HepG2 (cell line): Measurements from ENCODE around the gene CTNND2. TPM values are rescaled to one million over a fixed set of nuclear protein-coding genes. Genes with fewer than 3 reads are reported as not detected.

ENCODE experiments used
- ATAC-seq: fragments of 200-7000 bp; cut with Tn5 transposase; 3 replicates; pipeline ENCODE4 v1.9.1; 2020; ENCODE audit warnings: mild to moderate bottlenecking, moderate library complexity
- BruUV-seq: library from RNA; stranded (reverse); fragments of 400-500 nt; replicated peaks from 2 replicates; lab custom pipeline; 2021; lab: Mats Ljungman, UMichigan
- CTCF ChIA-PET: fragments of 300-600 bp; formaldehyde crosslinking; extraction: SDS; loops from one replicate; lab custom pipeline; 2021; ENCODE audit warnings: low total read pairs, inconsistent platforms, low intra/inter-chr PET ratio; lab: Yijun Ruan, JAX
- POLR2A ChIA-PET: fragments of 350-600 bp; sonication (Branson Sonifier 250); formaldehyde crosslinking; loops from one replicate; lab custom pipeline; 2020; ENCODE audit warnings: antibody characterized with exemption, inconsistent platforms; lab: Yijun Ruan, JAX
- DNase-seq: peaks from one replicate; pipeline ENCODE4 v3.0.0-alpha.2; 2015; ENCODE audit warnings: low spot score
- FAIRE-seq: peaks from 3 replicates; lab custom pipeline; 2011; peaks lifted over from hg19 to GRCh38; lab: Jason Lieb, UNC
- H2AFZ ChIP-seq: one replicate; pipeline ENCODE4 v1.6.1; 2011; ENCODE audit warnings: low read length, inconsistent platforms
- H3K27ac ChIP-seq: fragments of 300-600 bp; 3 replicates; pipeline ENCODE4 v1.8.0; 2011; ENCODE audit warnings: mixed run types, mild to moderate bottlenecking, mixed read lengths, low read length, inconsistent platforms; ENCODE audit not compliant: insufficient read depth; ENCODE audit errors: extremely low read length
- H3K27me3 ChIP-seq, 2 experiments: fragments of 200-600 bp in 1 of 2; 2 replicates in 1 of 2; 3 replicates in 1 of 2; pipeline versions ENCODE4 v1.6.0 to v1.8.0; 2011; ENCODE audit warnings: low read length in 2 of 2, mild to moderate bottlenecking in 2 of 2, moderate library complexity in 2 of 2, inconsistent platforms in 1 of 2; ENCODE audit not compliant: insufficient read depth in 2 of 2, control insufficient read depth in 1 of 2
- H3K36me3 ChIP-seq, 2 experiments: fragments of 200-600 bp in 1 of 2; replicated peaks in 1 of 2; 2 replicates in 1 of 2; 3 replicates in 1 of 2; pipeline versions ENCODE4 v1.5.1 to v1.8.0; 2011; ENCODE audit warnings: low read length in 2 of 2, inconsistent platforms in 1 of 2; ENCODE audit not compliant: insufficient read depth in 2 of 2, control insufficient read depth in 1 of 2
- H3K4me1 ChIP-seq: 2 replicates; pipeline ENCODE4 v1.5.1; 2012; ENCODE audit warnings: low read length, inconsistent platforms; ENCODE audit not compliant: insufficient read depth
- H3K4me2 ChIP-seq: 2 replicates; pipeline ENCODE4 v1.6.0; 2011; ENCODE audit warnings: low read depth, low read length, inconsistent platforms
- H3K4me3 ChIP-seq, 3 experiments: fragments of 200-600 bp in 1 of 3; sonication (generic), shearing (Covaris generic) in 1 of 3; replicated peaks in 1 of 3; 2 replicates each; pipeline ENCODE4 v1.5.1; 2011 to 2016; ENCODE audit warnings: low read length in 3 of 3, inconsistent platforms in 2 of 3, low read depth in 2 of 3, mild to moderate bottlenecking in 2 of 3, control low read depth in 1 of 3, mixed read lengths in 1 of 3; ENCODE audit not compliant: insufficient read depth in 1 of 3
- H3K79me2 ChIP-seq: one replicate; pipeline ENCODE4 v1.6.1; 2011; ENCODE audit warnings: low read length, inconsistent platforms; ENCODE audit not compliant: insufficient read depth
- H3K9ac ChIP-seq: 2 replicates; pipeline ENCODE4 v1.6.0; 2011; ENCODE audit warnings: mild to moderate bottlenecking, low read depth, low read length, inconsistent platforms; ENCODE audit not compliant: insufficient read depth
- H3K9me3 ChIP-seq: 2 replicates; pipeline ENCODE4 v1.5.1; 2012; ENCODE audit warnings: mild to moderate bottlenecking, low read length
- H4K20me1 ChIP-seq: 2 replicates; pipeline ENCODE4 v1.6.0; 2011; ENCODE audit warnings: inconsistent platforms, mild to moderate bottlenecking, low read length, moderate library complexity; ENCODE audit not compliant: insufficient read depth
- CAMTA2 ChIP-seq: sonication (generic); formaldehyde crosslinking; IDR thresholded peaks from 2 replicates; pipeline ENCODE4 v1.4.0; 2020; ENCODE audit warnings: mild to moderate bottlenecking, missing genetic modification reagents, borderline replicate concordance
- ELF3 ChIP-seq: IDR thresholded peaks from 2 replicates; pipeline ENCODE4 v1.6.1; 2016; ENCODE audit warnings: missing genetic modification reagents, missing compliant biosample characterization
- FLYWCH1 ChIP-seq: sonication (generic); formaldehyde crosslinking; IDR thresholded peaks from 2 replicates; pipeline ENCODE4 v1.8.1; 2023; ENCODE audit warnings: mild to moderate bottlenecking, missing genetic modification reagents
- ISX ChIP-seq: sonication (generic); formaldehyde crosslinking; conservative IDR thresholded peaks from 2 replicates; pipeline ENCODE4 v1.5.0; 2020; ENCODE audit warnings: missing genetic modification reagents
- SP1 ChIP-seq, 2 experiments: fragments of 450-650 bp in 1 of 2; sonication (generic) in 1 of 2; formaldehyde crosslinking in 1 of 2; IDR thresholded peaks; 2 replicates each; pipeline versions ENCODE4 v1.4.0 to v1.6.1; 2016 to 2020; ENCODE audit warnings: missing genetic modification reagents in 1 of 2
- ZFP36L1 ChIP-seq: sonication (generic); formaldehyde crosslinking; IDR thresholded peaks from 2 replicates; pipeline ENCODE4 v1.8.0; 2022; ENCODE audit warnings: mild to moderate bottlenecking, missing genetic modification reagents, moderate library complexity
- ZFP37 ChIP-seq: sonication (generic); formaldehyde crosslinking; IDR thresholded peaks from 2 replicates; pipeline ENCODE4 v1.4.0; 2020; ENCODE audit warnings: missing genetic modification reagents, borderline replicate concordance
- ZNF549 ChIP-seq: sonication (generic); formaldehyde crosslinking; IDR thresholded peaks from 2 replicates; pipeline ENCODE4 v1.5.0; 2020; ENCODE audit warnings: missing genetic modification reagents
- WGBS: methylation state at CpG from one replicate; pipeline ENCODE4 v1.1.6; 2017; ENCODE audit warnings: low lambda C conversion rate; 5-methylcytosine and 5-hydroxymethylcytosine counted together
- in situ Hi-C: cut with HindIII; loops from 2 replicates; pipeline ENCODE4 v1.10.0; 2017; ENCODE audit warnings: low pct_unique_long_range_greater_than_20kb; ENCODE audit not compliant: extremely low pct_ligation_motif_present
- intact Hi-C: fragments of 100-400 bp; cut with micrococcal nuclease; formaldehyde crosslinking; loops from one replicate; pipeline ENCODE4 v1.10.0; 2022; ENCODE audit not compliant: unreplicated experiment
- polyA plus RNA-seq, 8 experiments: library from polyadenylated mRNA; depleted of rRNA in 3 of 8; stranded (reverse) in 7 of 8; unstranded in 1 of 8; fragments of >200 nt; fragmentation: Illumina TruSeq in 4 of 8; extraction: Trizol in 4 of 8; gene quantifications; 2 replicates each; pipeline versions ENCODE4 v1.2.1 to v1.2.3, GENCODE V29; 2011 to 2016; ENCODE audit warnings: low read depth in 4 of 8, missing spikeins in 1 of 8, mixed read lengths in 1 of 8; ENCODE audit not compliant: insufficient read depth in 1 of 8
- total RNA-seq, 5 experiments: library from RNA; depleted of rRNA; stranded (reverse); fragments of >200 nt; fragmentation: Illumina TruSeq; extraction: Trizol; gene quantifications; 2 replicates each; pipeline ENCODE4 v1.2.3, GENCODE V29; 2016; ENCODE audit warnings: low read depth in 1 of 5
- TF ChIP-seq, protein P1 (sequence below): sonication (generic); formaldehyde crosslinking; IDR thresholded peaks from 2 replicates; pipeline ENCODE4 v1.9.0; 2022; ENCODE audit warnings: low read depth, missing genetic modification reagents
- TF ChIP-seq, protein P2 (sequence below): sonication (generic); formaldehyde crosslinking; IDR thresholded peaks from 2 replicates; pipeline ENCODE4 v1.4.0; 2020; ENCODE audit warnings: missing genetic modification reagents
- TF ChIP-seq, protein P3 (sequence below), 2 experiments: IDR thresholded peaks; 2 replicates each; pipeline ENCODE4 v1.6.1; 2011 to 2012; ENCODE audit warnings: low read length in 2 of 2, borderline replicate concordance in 1 of 2, low read depth in 1 of 2, mild to moderate bottlenecking in 1 of 2, moderate library complexity in 1 of 2
- TF ChIP-seq, protein P4 (sequence below): sonication (generic); formaldehyde crosslinking; IDR thresholded peaks from 2 replicates; pipeline ENCODE4 v1.8.1; 2022; ENCODE audit warnings: mild to moderate bottlenecking, missing genetic modification reagents

The CTNND2 gene
- total and polyA plus RNA-seq, 2 of the 13 experiments (the other 11 are each of a cell fraction or from before 2014, with no cell fraction given), result not detected

DNA sequence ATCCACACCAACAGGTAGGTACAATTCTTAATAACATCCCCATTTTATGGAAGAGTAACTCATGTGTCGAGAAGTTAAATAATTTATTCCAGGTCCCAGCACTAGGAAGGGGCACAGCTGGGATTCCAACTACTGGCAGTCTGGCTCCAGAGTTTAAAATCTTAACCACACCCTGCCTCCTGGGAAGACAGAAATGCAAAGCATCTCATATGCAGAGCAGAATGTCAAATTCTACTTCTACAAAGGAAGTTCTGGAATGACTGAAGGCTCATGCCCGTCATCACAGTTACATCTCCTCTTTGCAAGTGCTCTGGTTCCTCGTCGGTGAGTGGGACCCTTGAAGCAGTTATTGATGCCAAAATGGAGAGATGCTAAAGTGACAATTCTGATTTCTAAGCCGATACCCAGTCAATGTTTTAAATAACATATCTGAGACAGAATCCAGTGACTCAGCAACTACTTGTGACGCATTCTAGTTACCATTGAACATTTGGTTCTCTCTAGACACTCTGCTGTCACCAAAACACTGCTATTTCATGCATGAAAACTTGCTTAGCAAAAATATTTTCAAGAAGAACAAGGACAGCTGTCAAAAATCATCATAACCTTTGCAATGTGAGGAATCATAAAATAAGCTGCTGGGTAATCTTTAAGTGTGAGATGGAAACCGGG lies 412.7 kb downstream of the CTNND2 start (continued):
- TF ChIP-seq, protein P1, sequence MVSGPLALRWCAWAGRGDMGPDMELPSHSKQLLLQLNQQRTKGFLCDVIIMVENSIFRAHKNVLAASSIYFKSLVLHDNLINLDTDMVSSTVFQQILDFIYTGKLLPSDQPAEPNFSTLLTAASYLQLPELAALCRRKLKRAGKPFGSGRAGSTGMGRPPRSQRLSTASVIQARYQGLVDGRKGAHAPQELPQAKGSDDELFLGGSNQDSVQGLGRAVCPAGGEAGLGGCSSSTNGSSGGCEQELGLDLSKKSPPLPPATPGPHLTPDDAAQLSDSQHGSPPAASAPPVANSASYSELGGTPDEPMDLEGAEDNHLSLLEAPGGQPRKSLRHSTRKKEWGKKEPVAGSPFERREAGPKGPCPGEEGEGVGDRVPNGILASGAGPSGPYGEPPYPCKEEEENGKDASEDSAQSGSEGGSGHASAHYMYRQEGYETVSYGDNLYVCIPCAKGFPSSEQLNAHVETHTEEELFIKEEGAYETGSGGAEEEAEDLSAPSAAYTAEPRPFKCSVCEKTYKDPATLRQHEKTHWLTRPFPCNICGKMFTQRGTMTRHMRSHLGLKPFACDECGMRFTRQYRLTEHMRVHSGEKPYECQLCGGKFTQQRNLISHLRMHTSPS (CRISPR knock-in tag), result no peak

DNA sequence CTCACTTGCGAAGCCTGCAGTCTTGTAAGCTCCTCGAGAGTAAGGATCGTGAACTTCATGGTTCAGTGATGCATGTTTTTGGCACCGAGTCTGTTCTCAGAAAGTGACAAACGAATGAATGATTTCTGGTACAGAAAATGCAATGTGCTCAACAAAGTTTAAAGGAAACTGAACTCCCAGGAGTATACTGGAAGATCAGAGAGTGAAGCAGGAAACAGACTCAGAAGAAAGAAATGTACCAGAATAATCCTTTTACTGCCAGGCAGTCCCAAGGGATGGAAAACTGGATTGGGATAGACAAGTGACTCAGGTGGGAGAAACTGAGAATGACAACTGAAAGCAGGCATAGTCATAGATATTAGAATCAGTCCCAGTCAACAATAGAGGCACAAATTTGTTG lies 420.6 kb downstream of the CTNND2 start:
- intact Hi-C loops, result no loop called here
- no peaks in the 10 kb centered on the region for H4K20me1 ChIP-seq
- no peak for TF ChIP-seq FLYWCH1 (CRISPR knock-in tag)
- no peak for TF ChIP-seq ZNF549 (CRISPR knock-in tag)
- TF ChIP-seq, protein P2, sequence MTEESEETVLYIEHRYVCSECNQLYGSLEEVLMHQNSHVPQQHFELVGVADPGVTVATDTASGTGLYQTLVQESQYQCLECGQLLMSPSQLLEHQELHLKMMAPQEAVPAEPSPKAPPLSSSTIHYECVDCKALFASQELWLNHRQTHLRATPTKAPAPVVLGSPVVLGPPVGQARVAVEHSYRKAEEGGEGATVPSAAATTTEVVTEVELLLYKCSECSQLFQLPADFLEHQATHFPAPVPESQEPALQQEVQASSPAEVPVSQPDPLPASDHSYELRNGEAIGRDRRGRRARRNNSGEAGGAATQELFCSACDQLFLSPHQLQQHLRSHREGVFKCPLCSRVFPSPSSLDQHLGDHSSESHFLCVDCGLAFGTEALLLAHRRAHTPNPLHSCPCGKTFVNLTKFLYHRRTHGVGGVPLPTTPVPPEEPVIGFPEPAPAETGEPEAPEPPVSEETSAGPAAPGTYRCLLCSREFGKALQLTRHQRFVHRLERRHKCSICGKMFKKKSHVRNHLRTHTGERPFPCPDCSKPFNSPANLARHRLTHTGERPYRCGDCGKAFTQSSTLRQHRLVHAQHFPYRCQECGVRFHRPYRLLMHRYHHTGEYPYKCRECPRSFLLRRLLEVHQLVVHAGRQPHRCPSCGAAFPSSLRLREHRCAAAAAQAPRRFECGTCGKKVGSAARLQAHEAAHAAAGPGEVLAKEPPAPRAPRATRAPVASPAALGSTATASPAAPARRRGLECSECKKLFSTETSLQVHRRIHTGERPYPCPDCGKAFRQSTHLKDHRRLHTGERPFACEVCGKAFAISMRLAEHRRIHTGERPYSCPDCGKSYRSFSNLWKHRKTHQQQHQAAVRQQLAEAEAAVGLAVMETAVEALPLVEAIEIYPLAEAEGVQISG (CRISPR knock-in tag), result no peak
- no peak for TF ChIP-seq CAMTA2 (CRISPR knock-in tag)
- TF ChIP-seq, protein P3, sequence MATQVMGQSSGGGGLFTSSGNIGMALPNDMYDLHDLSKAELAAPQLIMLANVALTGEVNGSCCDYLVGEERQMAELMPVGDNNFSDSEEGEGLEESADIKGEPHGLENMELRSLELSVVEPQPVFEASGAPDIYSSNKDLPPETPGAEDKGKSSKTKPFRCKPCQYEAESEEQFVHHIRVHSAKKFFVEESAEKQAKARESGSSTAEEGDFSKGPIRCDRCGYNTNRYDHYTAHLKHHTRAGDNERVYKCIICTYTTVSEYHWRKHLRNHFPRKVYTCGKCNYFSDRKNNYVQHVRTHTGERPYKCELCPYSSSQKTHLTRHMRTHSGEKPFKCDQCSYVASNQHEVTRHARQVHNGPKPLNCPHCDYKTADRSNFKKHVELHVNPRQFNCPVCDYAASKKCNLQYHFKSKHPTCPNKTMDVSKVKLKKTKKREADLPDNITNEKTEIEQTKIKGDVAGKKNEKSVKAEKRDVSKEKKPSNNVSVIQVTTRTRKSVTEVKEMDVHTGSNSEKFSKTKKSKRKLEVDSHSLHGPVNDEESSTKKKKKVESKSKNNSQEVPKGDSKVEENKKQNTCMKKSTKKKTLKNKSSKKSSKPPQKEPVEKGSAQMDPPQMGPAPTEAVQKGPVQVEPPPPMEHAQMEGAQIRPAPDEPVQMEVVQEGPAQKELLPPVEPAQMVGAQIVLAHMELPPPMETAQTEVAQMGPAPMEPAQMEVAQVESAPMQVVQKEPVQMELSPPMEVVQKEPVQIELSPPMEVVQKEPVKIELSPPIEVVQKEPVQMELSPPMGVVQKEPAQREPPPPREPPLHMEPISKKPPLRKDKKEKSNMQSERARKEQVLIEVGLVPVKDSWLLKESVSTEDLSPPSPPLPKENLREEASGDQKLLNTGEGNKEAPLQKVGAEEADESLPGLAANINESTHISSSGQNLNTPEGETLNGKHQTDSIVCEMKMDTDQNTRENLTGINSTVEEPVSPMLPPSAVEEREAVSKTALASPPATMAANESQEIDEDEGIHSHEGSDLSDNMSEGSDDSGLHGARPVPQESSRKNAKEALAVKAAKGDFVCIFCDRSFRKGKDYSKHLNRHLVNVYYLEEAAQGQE (IDR thresholded peaks at IDR 0.05; ENCODE audit: borderline replicate concordance in 1 of 2, low read depth in 1 of 2, low read length in 2 of 2), result no peak
- no peak for TF ChIP-seq ZFP37 (CRISPR knock-in tag)
- no peak for TF ChIP-seq SP1 (IDR thresholded peaks at IDR 0.05)
- no peak for TF ChIP-seq SP1 (CRISPR knock-in tag; IDR thresholded peaks at IDR 0.05)
- TF ChIP-seq, protein P4, sequence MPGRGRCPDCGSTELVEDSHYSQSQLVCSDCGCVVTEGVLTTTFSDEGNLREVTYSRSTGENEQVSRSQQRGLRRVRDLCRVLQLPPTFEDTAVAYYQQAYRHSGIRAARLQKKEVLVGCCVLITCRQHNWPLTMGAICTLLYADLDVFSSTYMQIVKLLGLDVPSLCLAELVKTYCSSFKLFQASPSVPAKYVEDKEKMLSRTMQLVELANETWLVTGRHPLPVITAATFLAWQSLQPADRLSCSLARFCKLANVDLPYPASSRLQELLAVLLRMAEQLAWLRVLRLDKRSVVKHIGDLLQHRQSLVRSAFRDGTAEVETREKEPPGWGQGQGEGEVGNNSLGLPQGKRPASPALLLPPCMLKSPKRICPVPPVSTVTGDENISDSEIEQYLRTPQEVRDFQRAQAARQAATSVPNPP (CRISPR knock-in tag), result no peak
- no peak for TF ChIP-seq ISX (CRISPR knock-in tag)
- no peak for TF ChIP-seq ZFP36L1 (CRISPR knock-in tag)
- TF ChIP-seq ELF3, result no peak

More for the DNA sequence above, 420.6 kb downstream of the CTNND2 start:
- CTCF ChIA-PET, result no interaction called here
- FAIRE-seq, result no peak
- H3K4me3 ChIP-seq, result no peak overlapping the region
- 0 out of 5 replicates have a peak, but pooled peaks cover 0 to 3% of the 10 kb centered on the region in 2 experiments for H3K27me3 ChIP-seq
- 23% methylated on average over 5 of the region's 5 CpGs for WGBS
- no peak for DNase-seq
- H2AFZ ChIP-seq, result no peak overlapping the region
- H3K9me3 ChIP-seq, result no peaks in the 10 kb centered on the region
- H3K79me2 ChIP-seq, result no peaks in the 10 kb centered on the region
- H3K4me1 ChIP-seq, result no peaks in the 10 kb centered on the region
- in situ Hi-C loops, result no loop called here
- no peak overlapping the region for H3K9ac ChIP-seq
- ATAC-seq, result no peak
- no peak overlapping the region for H3K4me2 ChIP-seq
- H3K27ac ChIP-seq, result no peak overlapping the region
- no TSS peak for BruUV-seq
- POLR2A ChIA-PET, result no interaction called here
- H3K36me3 ChIP-seq, result no peaks in the 10 kb centered on the region
